ENCODE measurements around the gene HAUS3.

Gene HAUS3

DNA sequence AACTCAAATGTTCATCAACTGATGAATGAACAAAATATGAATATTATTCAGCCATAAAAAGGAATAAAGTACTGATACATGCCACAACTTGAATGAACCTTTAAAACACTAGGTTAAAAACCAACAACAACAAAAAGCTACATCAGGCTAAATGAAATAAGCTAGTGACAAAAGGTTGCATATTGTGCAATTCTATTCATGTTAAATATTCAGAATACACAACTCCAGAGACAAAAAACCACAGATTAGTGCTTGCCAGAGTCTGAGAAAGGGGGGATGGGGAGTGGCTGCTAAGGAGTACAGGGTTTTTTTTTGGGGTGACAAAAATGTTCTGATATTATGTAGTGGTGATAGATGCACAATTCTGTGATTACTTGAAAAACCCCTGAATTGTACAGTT lies 58.5 kb downstream of the HAUS3 start:
- no peak for TF ChIP-seq CTCF (IDR thresholded peaks at IDR 0.05; ENCODE audit: extremely low read depth, insufficient read depth, missing control alignments)
- in situ Hi-C loops (cut with MboI; ENCODE audit: low pct_unique_long_range_greater_than_20kb, low sequenced_read_pairs, unreplicated experiment) = loop anchor here (25.0 kb wide), 1 partner anchor 446 kb away; no protein-coding TSS in a partner anchor

DNA sequence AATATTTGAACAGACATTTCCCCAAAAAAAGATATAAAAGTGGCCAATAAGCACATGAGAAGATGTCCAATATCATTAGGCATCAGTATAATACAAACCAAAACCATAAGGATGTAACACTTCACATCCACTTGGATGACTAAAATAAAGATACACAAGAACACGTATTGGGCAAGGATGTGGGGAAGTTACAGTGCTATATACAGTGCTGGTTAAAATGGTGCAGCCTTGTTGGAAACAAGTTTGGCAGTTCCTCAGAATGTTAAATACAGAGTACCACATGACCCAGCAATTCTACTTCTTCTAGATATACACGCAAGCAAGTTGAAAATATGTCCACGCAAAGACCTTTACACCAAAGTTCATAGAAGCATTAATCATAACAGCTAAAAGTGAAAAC lies 58.9 kb downstream of the HAUS3 start:
- TF ChIP-seq CTCF (IDR thresholded peaks at IDR 0.05; ENCODE audit: extremely low read depth, insufficient read depth, missing control alignments) = no peak
- no peak for DNase-seq (ENCODE audit: low spot score)
- in situ Hi-C loops (cut with MboI; ENCODE audit: low pct_unique_long_range_greater_than_20kb, low sequenced_read_pairs, unreplicated experiment) = loop anchor here (25.0 kb wide), 1 partner anchor 446 kb away; no protein-coding TSS in a partner anchor

More for the DNA sequence above, 58.5 kb downstream of the HAUS3 start:
- DNase-seq (ENCODE audit: low spot score) = no peak

GRCh38 chr4:2180410-2180809 lies 61.5 kb downstream of the HAUS3 start:
- in situ Hi-C loops (cut with MboI; ENCODE audit: low pct_unique_long_range_greater_than_20kb, low sequenced_read_pairs, unreplicated experiment) = loop anchor here (25.0 kb wide), 1 partner anchor 443 kb away; no protein-coding TSS in a partner anchor
- no peak for TF ChIP-seq CTCF (IDR thresholded peaks at IDR 0.05; ENCODE audit: extremely low read depth, insufficient read depth, missing control alignments)
- no peak for DNase-seq (ENCODE audit: low spot score)

DNA sequence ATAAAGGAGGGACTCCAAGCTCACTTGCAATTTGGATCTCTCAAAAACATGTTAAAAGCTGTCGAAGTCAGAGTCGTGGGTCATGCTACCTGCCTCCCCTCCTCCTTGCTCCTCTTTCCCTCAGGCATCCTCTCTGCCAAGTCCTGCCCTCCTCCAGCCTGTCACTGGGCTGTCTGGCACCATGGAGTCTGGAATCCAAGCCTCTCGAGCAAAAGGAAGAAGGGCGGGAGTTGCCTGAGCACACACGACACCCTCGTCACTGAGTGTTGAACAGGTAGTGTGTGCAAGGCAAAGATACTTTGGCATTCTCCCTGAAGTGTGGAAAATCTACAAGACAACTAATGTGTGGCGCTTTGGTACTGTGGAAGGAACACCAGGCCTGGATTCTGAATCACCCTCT lies 62.2 kb downstream of the HAUS3 start:
- TF ChIP-seq CTCF (IDR thresholded peaks at IDR 0.05; ENCODE audit: extremely low read depth, insufficient read depth, missing control alignments) = no peak
- in situ Hi-C loops (cut with MboI; ENCODE audit: low pct_unique_long_range_greater_than_20kb, low sequenced_read_pairs, unreplicated experiment) = loop anchor here (25.0 kb wide), 1 partner anchor 442 kb away; no protein-coding TSS in a partner anchor
- DNase-seq (ENCODE audit: low spot score) = no peak

DNA sequence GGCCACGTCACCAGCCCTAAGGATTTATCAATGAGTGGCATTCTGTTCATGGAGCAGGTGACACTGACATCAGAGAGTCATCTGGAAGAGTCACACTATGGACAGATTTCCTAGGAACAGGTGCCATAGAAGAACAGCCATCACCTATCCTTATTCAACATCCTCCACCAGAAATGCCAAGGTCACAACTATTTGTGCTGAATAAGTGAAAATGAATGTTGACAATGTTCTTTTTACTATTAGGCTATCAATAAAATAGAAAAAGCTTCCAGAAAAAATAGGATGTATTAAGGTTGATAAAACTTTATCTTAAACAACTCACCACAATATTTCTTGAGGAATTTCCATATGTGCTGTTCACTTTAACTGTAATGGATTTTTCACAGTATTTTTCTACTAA lies 62.9 kb downstream of the HAUS3 start:
- in situ Hi-C loops (cut with MboI; ENCODE audit: low pct_unique_long_range_greater_than_20kb, low sequenced_read_pairs, unreplicated experiment) = loop anchor here (25.0 kb wide), 1 partner anchor 442 kb away; no protein-coding TSS in a partner anchor
- DNase-seq (ENCODE audit: low spot score) = no peak
- no peak for TF ChIP-seq CTCF (IDR thresholded peaks at IDR 0.05; ENCODE audit: extremely low read depth, insufficient read depth, missing control alignments)
